Activated T-helper 9 cell treated with anti-CD3 and anti-CD28 coated beads, Interleukin-2, amount 50 U/mL, for 16 hours (primary cell): Measurements from ENCODE around the gene PLA2G6.

ENCODE experiments used
- DNase-seq: peaks from one replicate; pipeline ENCODE4 v3.0.0-alpha.2; 2020; ENCODE audit warnings: low read depth

PLA2G6 gene

GRCh38 chr22:38213319-38213989 lies 31.8 kb upstream of the PLA2G6 start:
- no peak for DNase-seq

- DNase-seq, result no peak
Observed at GRCh38 chr22:38212442-38212841, 30.8 kb upstream of the PLA2G6 start.

- DNase-seq, result no peak
Observed at GRCh38 chr22:38211556-38211955, 29.9 kb upstream of the PLA2G6 start.

- DNase-seq, result no peak
Observed at GRCh38 chr22:38208551-38208968, 26.9 kb upstream of the PLA2G6 start.

- no peak for DNase-seq
Observed at GRCh38 chr22:38207898-38208432, 26.3 kb upstream of the PLA2G6 start.

GRCh38 chr22:38205261-38206128 lies 23.9 kb upstream of the PLA2G6 start:
- no peak for DNase-seq

- no peak for DNase-seq
Observed at GRCh38 chr22:38204784-38205183, 23.2 kb upstream of the PLA2G6 start.

- DNase-seq, result no peak
Observed at GRCh38 chr22:38203855-38204514, 22.4 kb upstream of the PLA2G6 start.

- DNase-seq, result no peak
Observed at GRCh38 chr22:38203090-38203810, 21.6 kb upstream of the PLA2G6 start.

- DNase-seq, result peak; percentile 49
Observed at GRCh38 chr22:38202437-38203089, 20.9 kb upstream of the PLA2G6 start.

GRCh38 chr22:38201711-38202436 lies 20.2 kb upstream of the PLA2G6 start, which contains the start of gene MAFF:
Gene MAFF (plus strand): TSS chr22:38201994. CDS start chr22:38213854, 11,860 bp downstream.
- DNase-seq, result peak; percentile 83

GRCh38 chr22:38201371-38201710 lies 19.7 kb upstream of the PLA2G6 start:
- no peak for DNase-seq

- DNase-seq, result no peak
Observed at GRCh38 chr22:38199826-38200559, 18.4 kb upstream of the PLA2G6 start.

GRCh38 chr22:38196791-38197419 lies 15.3 kb upstream of the PLA2G6 start:
- DNase-seq, result no peak

GRCh38 chr22:38193580-38193979 lies 11.9 kb upstream of the PLA2G6 start:
- no peak for DNase-seq

GRCh38 chr22:38192475-38192863 lies 10.8 kb upstream of the PLA2G6 start:
- DNase-seq, result no peak

GRCh38 chr22:38191731-38192474 lies 10.3 kb upstream of the PLA2G6 start:
- no peak for DNase-seq

GRCh38 chr22:38191055-38191454 lies 9.4 kb upstream of the PLA2G6 start:
- DNase-seq, result no peak

- no peak for DNase-seq
Observed at GRCh38 chr22:38190581-38190980, 9.0 kb upstream of the PLA2G6 start.
